ENCODE results near the gene RAB5B.
A peak's percentile ranks its signal among the peaks of the same experiment; 100 is the strongest.
"Not testable (repeated sequence)": the region's sequence is repeated elsewhere in the genome, so short reads cannot be mapped to it uniquely, and the experiment has no call there.

Gene RAB5B

DNA sequence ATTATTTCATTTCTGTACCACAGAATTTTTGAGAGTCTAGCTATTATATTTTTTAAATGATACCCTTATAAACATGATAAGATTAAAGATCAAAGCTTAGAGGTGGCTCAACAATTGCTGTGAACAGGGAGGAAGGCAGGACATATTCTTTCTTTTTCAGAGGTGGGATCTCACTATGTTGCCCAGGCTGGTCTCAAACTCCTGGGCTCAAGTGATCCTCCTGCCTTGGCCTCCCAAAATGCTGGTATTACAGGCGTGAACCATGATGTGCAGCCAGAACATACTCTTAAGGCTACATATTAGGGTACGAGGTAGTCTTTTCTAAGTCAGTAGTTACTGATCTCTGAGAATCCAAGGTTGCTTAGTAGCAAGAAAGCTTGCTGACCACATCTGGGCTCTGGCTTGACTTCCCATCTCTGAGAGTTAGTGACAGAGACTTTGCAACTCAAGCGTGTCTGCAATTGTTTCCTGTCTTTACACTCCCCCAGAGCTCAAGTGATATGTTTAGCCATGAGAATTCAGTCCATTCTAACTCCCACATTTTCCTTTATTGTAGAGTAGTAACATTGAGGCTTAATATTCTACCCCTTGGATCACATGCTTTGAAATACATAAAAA lies 8.6 kb downstream of the RAB5B start:
- DNase-seq (ENCODE audit: low read depth), result no peak

DNA sequence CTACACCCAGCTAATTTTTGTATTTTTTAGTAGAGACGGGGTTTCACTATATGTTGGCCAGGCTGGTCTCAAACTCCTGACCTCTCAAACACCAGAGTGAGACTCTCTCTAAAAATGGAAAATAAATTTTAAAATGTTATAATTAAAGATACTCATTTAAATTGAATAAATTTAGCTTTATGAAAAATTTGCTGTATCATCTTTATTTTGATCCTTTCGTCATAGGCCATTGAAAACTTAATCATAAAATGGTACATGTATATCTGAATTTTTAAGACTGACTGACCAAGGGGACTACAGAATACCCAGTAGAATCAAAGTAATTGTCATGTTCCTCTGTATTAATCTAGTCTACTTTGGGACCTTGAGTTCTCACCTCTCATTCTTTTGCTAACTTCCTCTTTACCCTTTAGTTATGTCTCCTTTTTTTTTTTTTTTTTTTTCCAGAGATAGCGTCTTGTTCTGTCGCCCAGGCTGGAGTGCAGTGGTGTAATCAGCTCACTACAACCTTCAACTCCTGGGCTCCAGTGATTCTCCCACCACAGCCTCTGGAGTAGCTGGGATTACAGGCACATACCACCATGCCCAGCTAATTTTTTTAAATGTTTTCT lies 9.5 kb downstream of the RAB5B start:
- DNase-seq (ENCODE audit: low read depth), result no peak

DNA sequence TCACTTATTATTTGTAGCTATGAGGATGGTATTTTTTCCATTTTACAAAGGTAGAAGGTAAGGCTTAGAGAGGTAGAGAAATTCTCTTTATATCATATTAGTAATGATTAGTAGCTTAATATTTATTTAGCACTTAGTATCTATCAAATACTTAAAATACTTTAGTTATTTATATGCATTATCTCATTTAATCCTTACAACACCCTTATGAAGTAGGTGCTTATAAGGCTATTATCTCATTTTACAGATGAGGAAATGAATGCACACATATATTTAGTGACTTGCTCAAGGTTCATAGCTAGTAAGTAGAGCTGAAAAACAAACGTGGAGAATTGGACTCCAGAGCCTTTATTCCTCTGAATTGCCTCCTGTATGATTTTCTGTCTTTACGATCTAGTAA lies 11.0 kb downstream of the RAB5B start:
- no peak for DNase-seq (ENCODE audit: low read depth)

DNA sequence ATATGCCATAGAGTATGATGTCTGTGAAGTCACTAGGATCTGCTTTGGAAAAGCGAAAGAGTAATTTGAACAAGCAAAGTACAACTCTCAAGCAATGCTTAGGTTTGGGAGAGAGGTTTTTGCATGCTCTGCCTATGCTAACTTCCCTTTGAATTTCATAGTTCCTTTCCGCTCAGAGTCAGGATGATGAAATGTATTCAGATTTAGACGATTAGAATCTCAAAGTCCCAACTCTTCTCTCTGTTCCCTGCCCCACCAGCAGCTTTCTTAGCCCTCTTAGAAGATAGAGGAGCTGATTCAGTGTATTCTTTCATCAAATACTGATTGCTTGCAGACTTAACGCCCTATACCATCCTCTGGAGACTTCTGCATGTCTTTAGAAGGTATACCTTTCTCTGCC lies 11.5 kb downstream of the RAB5B start:
- no peak for DNase-seq (ENCODE audit: low read depth)

DNA sequence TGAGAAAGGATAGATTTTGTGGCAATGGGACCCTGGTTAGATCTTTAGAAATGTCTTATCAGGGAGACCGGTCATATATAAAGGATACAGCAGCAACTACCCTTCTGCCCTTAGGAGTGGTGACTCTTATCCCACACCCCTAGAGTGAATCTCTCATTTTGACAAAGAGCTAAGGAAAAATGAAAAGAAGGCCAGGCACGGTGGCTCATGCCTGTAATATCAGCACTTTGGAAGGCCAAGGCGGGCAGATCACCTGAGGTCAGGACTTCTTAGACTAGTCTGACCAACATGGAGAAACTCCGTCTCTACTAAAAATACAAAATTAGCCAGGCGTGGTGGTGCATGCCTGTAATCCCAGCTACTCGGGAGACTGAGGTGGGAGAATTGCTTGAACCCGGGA lies 12.1 kb downstream of the RAB5B start:
- not testable (repeated sequence) for DNase-seq (ENCODE audit: low read depth)

DNA sequence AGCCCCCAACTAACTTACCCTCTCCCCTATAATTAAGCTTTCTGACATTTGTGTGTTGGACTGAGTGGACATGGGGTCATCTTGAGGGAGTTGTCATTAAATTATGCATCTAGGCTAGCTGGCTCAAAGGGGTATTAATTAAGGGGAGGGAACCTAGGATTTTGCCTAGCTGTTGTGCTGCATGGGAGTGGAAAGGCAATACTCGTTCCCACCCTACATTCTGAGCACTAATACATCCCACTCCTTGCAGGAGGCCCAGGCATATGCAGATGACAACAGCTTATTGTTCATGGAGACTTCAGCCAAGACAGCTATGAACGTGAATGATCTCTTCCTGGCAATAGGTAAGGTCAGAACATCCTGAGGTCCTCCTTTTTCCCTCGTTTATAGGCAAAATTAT lies 17.2 kb downstream of the RAB5B start:
- no peak for DNase-seq (ENCODE audit: low read depth)

DNA sequence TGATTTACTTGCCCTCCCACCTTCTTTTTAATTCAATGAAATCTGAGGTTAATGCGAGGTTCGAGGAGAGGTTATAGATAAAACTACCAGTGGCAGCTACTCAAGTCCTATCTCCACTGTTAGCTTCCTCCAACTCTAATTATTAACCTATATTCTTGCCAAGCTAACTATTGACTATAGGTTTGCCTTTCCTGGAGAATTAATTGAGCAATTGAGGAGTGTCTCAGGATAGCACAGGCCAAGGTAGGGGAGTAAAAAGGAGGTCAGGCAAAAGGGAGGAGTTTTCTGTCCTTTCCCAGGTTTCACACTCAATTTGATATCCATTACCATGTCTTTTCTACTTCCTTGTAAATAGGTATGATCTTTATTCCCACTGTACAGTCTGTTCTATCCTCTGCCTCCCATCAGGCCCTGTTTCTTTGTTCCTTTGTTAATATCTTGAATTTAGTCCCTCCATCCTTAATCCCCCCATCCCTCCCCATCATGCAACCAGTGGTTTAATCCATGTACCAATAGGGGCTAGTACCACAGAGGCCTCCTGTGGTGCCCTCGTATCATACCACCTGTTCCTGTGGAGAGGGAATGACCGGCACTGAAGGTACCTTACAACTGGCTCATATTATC lies 19.5 kb downstream of the RAB5B start:
- DNase-seq (ENCODE audit: low read depth), result no peak

DNA sequence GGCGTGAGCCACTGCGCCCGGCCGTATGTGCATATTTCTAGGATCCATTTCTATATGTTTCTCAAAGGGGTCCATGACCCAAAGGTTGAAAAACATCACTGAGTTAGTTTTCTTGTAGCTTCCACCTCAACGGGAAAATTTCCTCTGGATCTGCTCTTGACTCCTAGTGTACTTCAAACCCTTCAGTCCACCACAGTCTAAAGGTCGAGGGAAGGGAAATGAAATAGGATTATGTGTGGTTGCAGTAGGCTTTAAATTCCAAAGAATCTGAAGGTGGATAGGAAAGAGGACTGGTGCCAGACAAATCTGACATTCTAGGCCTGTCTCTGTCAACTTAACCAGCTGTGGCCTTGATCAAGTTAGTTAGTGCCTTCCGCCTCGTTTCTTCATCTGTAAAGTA lies 21.5 kb downstream of the RAB5B start:
- DNase-seq (ENCODE audit: low read depth), result no peak

DNA sequence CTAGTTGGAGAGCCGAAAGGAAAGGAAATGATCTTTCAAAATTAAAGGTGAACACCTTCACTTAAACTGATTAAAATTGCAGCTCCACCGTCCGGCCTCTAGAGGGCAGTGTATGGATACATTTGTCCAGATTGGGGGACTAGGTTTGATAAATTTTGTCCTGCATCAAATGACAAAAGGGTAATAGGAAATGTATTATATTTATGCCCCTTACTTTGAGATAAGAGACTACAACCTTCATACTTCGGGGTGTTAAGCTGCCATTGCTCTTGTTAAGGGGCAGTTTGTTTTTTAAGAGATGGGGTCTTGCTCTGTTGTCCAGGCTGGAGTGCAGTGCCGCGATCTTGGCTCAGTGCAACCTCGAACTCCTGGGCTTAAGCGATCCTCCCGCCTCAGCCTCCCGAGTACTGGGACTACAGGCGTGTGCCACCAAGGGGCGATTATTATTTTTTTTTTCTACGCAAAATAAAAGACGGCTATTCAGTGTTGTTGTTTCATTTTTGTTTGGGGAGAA lies 22.4 kb downstream of the RAB5B start:
- DNase-seq (ENCODE audit: low read depth), result peak; percentile 53

DNA sequence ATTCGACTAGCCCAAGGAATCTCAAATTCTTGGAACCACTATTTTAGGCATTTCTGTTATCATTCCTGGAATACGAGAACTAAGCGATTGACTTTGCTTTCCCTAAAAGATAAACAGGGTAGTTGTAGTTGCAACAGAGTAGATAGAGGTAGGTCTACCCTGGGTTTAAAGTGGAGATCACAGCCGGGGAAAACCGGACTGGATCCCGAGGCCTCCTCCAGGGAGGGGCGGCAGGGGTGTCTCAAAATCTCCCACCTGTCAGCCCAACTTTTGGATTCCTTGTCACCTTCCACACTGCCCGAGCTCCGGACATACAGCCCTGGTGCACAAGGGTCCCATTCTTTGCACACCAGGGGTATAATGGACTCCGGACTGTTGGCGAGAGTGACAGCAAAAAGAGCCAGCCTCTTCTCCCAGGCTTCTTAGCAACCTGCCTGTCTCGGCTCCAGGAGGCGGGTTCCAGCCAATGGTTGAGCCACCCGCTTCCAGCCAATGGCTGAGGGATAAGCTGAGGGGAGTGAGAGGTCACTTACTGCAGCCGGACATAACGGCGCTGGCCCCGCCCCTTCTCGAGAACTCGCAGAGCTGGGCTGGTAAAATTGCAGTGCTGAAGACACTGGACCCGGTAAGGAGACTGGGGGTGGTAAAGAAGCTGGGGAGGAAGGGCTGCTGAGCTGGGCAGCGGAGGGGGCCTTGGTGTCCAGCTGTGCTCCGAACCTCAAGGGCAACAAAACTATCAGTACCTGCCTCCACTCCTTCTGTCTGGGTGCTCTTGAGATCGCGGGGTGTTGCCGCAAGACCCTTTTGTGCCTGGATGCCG lies 23.0 kb downstream of the RAB5B start, which contains the start of gene SUOX:
Gene SUOX, plus strand, starts transcription at position 562 of the 820 bp plus-strand sequence. CDS start 4,946 bp downstream, outside the sequence.
- no peak for DNase-seq (ENCODE audit: low read depth)

DNA sequence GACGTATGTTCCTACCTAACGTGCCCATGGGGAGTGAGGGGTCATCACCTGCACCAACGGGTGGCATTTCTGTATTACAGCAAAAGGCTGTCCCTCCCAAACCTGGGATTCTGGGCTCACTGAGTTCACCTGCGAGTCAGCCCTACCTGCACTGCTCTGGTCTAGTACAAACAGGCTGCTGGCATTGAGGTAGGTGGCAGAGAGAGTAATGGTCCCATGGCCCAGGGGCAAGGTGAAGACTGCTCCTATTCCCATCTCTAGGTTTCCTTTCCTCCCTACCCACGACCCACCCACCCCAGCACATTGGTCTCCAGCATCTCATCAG lies 23.6 kb downstream of the RAB5B start:
- no peak for DNase-seq (ENCODE audit: low read depth)

DNA sequence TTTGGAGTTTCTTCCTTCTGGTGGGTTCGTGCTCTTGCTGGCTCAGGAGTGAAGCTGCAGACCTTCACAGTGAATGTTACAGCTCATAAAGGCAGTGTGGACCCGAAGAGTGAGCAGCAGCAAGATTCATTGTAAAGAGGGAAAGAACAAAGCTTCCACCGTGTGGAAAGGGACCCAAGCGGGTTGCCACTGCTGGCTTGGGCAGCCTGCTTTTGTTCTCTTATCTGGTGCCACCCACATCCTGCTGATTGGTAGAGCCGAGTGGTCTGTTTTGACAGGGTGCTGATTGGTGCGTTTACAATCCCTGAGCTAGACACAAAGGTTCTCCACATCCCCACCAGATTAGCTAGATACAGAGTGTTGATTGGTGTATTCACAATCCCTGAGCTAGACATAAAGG lies 25.6 kb downstream of the RAB5B start:
- DNase-seq (ENCODE audit: low read depth), result not testable (repeated sequence)

DNA sequence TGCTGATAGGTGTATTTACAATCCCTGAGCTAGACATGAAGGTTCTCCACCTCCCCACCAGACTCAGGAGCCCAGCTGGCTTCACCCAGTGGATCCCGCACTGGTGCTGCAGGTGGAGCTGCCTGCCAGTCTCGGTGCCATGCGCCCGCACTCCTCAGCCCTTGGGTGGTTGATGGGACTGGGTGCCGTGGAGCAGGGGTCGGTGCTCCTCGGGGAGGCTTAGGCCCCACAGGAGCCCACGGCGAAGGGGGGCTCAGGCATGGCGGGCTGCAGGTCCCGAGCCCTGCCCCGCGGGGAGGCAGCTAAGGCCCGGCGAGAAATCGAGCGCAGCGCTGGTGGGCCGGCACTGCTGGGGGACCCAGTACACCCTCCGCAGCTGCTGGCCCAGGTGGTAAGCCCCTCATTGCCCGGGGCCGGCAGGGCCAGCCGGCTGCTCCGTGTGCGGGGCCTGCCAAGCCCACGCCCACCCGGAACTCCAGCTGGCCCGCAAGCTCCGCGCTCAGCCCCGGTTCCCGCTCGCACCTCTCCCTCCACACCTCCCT lies 26.2 kb downstream of the RAB5B start:
- DNase-seq (ENCODE audit: low read depth), result not testable (repeated sequence)

DNA sequence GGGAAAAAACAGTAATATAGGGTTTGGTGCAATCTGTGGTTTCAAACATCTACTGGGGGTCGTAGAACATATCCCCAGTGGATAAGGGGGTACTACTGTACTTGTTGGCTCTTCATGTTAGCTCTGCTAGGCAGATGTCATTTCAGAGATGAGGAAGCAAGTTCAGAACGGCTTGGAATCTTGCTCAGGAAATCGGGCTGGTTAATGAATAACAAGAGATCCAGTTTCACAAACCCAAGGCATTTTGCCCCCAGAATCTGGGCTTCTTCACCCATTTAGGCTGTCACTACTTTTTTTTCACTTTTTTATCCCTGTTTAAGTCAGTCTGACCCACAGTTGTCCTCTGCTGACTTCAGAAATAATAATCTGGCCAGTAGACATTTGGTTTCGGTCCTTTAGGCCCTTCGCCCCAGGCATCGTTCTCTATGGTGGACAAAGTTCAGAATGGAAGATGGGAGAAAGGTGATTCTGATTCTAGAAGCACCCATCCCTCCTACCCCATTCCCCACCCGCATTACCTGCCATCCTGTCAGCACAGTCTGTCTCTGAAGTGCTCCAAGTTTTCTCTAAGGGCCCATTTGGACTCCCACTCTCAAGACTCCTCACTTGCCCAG lies 27.7 kb downstream of the RAB5B start:
- no peak for DNase-seq (ENCODE audit: low read depth)

DNA sequence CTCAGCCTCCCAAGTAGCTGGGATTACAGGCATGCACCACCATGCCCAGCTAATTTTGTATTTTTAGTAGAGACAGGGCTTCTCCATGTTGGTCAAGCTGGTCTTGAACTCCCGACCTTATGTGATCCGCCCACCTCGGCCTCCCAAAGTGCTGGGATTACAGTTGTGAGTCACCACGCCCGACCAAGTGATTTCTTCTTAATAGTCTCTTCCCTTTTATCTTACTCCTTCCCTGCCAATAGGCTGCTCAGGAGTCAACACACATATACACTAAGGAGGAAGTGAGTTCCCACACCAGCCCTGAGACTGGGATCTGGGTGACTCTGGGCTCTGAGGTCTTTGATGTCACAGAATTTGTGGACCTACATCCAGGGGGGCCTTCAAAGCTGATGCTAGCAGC lies 29.5 kb downstream of the RAB5B start:
- DNase-seq (ENCODE audit: low read depth), result not testable (repeated sequence)

DNA sequence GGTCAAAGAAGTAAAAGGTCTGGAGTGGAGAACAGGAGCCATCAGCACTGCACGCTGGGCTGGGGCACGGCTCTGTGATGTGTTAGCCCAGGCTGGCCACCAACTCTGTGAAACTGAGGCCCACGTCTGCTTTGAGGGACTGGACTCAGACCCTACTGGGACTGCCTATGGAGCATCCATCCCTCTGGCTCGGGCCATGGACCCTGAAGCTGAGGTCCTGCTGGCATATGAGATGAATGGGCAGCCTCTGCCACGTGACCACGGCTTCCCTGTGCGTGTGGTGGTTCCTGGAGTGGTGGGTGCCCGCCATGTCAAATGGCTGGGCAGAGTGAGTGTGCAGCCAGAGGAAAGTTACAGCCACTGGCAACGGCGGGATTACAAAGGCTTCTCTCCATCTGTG lies 30.3 kb downstream of the RAB5B start:
- no peak for DNase-seq (ENCODE audit: low read depth)

DNA sequence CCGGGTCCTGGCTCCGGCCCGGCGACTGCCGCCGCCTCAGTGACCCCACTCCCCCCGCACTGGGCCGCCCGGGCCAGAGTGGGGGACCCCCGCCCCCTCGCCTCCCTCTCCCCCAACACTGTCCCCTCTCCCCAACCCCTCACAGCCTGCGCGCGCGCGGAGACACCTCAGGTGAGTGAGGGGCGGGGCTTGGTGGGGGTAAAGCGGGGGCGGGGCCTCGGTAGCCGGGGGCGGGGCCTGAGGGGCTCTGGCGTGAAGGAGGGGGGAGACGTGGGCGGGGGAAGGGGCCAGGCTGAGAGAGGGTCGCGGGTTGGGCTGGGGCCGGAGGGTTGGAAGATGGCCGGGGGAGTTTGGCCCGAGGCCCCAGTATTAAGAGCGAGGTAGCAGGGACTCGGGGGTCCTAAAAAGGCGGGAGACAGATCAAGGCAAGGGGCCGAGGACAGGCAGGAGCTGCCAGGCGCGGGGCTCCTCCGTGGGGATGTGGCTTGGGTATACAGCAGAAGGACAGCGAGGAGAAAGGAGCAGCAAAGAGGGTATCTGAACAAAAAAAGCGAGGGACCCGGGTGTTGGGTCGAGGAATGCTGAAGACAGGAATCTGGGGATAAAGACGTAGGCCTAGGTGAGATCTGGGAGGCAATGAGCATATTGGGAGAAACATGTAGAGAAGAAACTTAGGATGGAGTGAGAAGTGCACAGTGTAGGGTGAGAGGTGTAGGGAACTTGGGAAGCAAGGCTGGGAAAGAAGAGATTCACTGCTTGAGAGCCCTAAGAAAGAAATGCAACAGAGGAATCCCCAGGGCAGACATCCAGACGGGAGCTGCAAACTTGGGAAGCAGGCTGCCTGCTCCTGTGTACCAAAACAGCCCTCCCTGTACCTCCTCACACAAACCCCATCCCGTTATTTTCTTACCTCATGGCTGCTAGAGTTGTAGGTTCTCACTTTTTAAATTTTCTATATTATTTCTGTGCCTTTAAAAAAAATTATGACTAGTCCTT lies 34.0 kb downstream of the RAB5B start:
- peak; percentile 55 for DNase-seq (ENCODE audit: low read depth)

DNA sequence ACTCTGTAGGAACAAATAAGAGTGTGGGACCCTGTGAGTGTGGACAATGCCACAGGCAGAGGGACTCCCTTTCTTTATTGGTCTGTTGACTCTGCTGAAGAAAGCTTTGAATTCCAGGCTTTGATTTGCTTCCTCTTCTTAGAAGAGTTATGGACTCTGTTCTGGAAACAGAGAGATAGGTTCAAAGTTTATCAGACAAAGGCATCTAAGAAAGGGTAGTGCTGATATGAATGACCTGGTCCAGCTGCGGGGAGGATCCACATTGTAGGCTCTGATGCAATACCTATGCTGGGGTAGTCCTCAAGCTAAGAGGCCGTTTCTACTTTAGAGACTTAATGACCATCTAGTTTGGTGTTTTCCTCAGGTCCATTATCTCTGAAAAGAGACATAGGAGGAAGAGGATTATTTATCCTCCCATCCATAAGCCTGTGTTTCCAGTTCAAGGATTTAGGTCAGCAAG lies 36.3 kb downstream of the RAB5B start:
- DNase-seq (ENCODE audit: low read depth), result no peak

DNA sequence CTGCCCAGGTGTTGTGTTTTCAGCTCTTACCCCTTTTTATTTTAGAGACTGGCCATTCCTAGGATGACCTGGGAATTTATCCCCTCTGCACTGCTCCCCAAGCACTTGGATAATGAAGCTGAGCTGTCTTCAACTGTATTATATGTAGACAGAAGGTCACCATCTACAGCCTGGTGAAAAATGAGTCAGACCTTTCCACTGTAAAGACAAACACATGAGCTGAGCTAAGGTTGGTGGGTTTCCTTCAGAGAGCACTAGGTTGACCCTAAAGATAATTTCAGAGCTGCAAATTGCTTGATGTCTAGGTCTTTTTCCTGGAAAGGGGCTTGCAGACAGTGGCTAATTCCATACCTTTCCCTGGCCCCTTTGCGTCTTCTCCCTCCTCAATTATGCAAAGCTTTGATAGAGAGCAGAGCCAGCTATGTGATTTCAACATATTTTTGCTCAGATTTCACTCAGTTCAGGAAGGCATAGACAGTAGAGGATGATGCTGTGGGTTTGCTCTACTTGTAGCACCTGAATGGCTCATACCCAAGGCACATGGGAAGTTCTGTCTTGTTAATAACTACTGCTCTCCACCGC lies 37.7 kb downstream of the RAB5B start:
- DNase-seq (ENCODE audit: low read depth), result no peak

DNA sequence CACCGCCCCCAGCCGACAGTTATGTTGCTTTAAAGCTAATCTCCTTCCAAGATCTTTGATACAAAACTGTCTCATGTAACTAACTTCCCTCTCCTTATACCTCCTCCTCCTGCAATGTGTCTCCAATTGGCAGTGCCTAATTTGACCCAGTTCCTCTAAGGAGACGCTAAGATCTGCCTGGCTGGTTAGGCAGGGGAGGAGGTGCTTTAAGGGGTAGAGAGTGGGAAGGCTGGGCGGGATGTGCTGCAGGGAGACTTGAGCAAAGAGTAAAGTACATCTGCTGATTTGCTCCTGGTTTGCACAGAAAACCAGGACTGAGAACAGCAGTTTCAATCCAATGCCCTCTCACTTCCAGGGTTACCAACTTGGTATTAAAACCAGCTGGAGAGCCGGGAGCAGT lies 39.6 kb downstream of the RAB5B start:
- DNase-seq (ENCODE audit: low read depth), result no peak

All from activated gamma-delta T cell treated with anti-CD3 and anti-CD28 coated beads, Interleukin-2, amount 50 U/mL, for 16 hours (primary cell).